ENCODE data around the gene GON4L. TPM values are rescaled to one million over a fixed set of nuclear protein-coding genes. Genes with fewer than 3 reads are reported as not detected.

Gene GON4L
- total and polyA plus RNA-seq, 2 experiments from 2014 or later, result 45.2 to 93.1 TPM

DNA sequence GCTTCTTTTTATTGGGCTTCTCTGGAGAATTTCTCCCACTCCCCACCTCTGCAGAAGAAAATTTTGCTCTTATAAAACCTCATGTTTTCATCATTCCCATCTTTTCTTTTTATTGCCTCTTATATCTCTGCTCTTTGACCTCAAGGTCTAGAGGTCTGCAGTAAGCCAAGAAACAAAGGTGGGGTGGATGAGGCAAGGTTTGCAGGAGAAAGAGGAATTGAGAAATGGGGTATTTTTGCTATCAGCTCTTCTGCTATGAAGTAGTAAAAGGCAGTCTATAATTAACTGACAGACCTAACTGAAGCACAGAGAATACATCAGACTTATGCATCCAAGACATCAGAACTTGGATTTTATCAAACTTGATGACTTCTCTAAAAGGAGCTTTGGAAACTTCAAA, 25.2 kb upstream of the GON4L start (continued):
- TF ChIP-seq, protein P1, sequence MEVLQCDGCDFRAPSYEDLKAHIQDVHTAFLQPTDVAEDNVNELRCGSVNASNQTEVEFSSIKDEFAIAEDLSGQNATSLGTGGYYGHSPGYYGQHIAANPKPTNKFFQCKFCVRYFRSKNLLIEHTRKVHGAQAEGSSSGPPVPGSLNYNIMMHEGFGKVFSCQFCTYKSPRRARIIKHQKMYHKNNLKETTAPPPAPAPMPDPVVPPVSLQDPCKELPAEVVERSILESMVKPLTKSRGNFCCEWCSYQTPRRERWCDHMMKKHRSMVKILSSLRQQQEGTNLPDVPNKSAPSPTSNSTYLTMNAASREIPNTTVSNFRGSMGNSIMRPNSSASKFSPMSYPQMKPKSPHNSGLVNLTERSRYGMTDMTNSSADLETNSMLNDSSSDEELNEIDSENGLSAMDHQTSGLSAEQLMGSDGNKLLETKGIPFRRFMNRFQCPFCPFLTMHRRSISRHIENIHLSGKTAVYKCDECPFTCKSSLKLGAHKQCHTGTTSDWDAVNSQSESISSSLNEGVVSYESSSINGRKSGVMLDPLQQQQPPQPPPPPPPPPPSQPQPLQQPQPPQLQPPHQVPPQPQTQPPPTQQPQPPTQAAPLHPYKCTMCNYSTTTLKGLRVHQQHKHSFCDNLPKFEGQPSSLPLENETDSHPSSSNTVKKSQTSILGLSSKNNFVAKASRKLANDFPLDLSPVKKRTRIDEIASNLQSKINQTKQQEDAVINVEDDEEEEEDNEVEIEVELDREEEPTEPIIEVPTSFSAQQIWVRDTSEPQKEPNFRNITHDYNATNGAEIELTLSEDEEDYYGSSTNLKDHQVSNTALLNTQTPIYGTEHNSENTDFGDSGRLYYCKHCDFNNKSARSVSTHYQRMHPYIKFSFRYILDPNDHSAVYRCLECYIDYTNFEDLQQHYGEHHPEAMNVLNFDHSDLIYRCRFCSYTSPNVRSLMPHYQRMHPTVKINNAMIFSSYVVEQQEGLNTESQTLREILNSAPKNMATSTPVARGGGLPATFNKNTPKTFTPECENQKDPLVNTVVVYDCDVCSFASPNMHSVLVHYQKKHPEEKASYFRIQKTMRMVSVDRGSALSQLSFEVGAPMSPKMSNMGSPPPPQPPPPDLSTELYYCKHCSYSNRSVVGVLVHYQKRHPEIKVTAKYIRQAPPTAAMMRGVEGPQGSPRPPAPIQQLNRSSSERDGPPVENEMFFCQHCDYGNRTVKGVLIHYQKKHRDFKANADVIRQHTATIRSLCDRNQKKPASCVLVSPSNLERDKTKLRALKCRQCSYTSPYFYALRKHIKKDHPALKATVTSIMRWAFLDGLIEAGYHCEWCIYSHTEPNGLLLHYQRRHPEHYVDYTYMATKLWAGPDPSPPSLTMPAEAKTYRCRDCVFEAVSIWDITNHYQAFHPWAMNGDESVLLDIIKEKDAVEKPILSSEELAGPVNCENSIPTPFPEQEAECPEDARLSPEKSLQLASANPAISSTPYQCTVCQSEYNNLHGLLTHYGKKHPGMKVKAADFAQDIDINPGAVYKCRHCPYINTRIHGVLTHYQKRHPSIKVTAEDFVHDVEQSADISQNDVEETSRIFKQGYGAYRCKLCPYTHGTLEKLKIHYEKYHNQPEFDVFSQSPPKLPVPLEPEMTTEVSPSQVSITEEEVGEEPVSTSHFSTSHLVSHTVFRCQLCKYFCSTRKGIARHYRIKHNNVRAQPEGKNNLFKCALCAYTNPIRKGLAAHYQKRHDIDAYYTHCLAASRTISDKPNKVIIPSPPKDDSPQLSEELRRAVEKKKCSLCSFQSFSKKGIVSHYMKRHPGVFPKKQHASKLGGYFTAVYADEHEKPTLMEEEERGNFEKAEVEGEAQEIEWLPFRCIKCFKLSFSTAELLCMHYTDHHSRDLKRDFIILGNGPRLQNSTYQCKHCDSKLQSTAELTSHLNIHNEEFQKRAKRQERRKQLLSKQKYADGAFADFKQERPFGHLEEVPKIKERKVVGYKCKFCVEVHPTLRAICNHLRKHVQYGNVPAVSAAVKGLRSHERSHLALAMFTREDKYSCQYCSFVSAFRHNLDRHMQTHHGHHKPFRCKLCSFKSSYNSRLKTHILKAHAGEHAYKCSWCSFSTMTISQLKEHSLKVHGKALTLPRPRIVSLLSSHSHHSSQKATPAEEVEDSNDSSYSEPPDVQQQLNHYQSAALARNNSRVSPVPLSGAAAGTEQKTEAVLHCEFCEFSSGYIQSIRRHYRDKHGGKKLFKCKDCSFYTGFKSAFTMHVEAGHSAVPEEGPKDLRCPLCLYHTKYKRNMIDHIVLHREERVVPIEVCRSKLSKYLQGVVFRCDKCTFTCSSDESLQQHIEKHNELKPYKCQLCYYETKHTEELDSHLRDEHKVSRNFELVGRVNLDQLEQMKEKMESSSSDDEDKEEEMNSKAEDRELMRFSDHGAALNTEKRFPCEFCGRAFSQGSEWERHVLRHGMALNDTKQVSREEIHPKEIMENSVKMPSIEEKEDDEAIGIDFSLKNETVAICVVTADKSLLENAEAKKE (CRISPR knock-in tag; IDR thresholded peaks at IDR 0.05), result no peak
- no peak for TF ChIP-seq POLR2AphosphoS5 (IDR thresholded peaks at IDR 0.05; ENCODE audit: low read depth)
- TF ChIP-seq EZH2phosphoT487 (IDR thresholded peaks at IDR 0.05; ENCODE audit: unreplicated experiment), result no peak
- TF ChIP-seq, protein P2, sequence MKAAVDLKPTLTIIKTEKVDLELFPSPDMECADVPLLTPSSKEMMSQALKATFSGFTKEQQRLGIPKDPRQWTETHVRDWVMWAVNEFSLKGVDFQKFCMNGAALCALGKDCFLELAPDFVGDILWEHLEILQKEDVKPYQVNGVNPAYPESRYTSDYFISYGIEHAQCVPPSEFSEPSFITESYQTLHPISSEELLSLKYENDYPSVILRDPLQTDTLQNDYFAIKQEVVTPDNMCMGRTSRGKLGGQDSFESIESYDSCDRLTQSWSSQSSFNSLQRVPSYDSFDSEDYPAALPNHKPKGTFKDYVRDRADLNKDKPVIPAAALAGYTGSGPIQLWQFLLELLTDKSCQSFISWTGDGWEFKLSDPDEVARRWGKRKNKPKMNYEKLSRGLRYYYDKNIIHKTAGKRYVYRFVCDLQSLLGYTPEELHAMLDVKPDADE (IDR thresholded peaks at IDR 0.05), result no peak
- TF ChIP-seq JUNB (IDR thresholded peaks at IDR 0.05; ENCODE audit: unreplicated experiment), result no peak
- TF ChIP-seq ZNF114 (CRISPR knock-in tag; IDR thresholded peaks at IDR 0.05), result no peak
- TF ChIP-seq STAT1 (IDR thresholded peaks at IDR 0.05; ENCODE audit: unreplicated experiment), result no peak

DNA sequence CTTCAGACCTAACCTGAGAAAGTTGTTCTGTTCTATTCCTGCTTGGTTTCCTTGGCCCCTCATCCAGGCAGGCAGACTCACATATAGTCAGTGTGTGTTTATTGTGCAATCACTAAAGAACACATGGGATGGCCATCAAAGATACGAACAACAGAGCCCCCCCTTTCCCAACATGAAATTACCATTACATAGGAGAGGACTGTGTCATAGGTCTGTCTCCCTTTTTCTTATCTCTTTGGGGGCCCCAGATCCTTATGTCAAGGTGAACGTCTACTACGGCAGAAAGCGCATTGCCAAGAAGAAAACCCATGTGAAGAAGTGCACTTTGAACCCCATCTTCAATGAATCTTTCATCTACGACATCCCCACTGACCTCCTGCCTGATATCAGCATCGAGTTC, 23.9 kb upstream of the GON4L start:
- Histone ChIP-seq H3K36me3 (ENCODE audit: insufficient read depth) (no peaks in the 10 kb centered on the region; the same call in 1 of the 2 replicates), H2AFZ (no peak overlapping the region), H3K4me3 (no peak overlapping the region), H3K9me2 (ENCODE audit: insufficient read depth) (no peaks in the 10 kb centered on the region), H3K79me2 (replicated peaks; ENCODE audit: insufficient read depth) (no peaks in the 10 kb centered on the region), H3K27ac (ENCODE audit: low read depth) (no peak overlapping the region), H3K27me3 (ENCODE audit: insufficient read depth) (no peaks in the 10 kb centered on the region), H4K20me1 (replicated peaks; ENCODE audit: insufficient read depth) (no peaks in the 10 kb centered on the region), H3K4me2 (no peak overlapping the region), H3K4me1 (ENCODE audit: insufficient read depth) (0 out of 2 replicates have a peak, but pooled peaks cover 3% of the 10 kb centered on the region), H3F3A (replicated peaks; ENCODE audit: low read depth) (no peaks in the 10 kb centered on the region)
- Mint-ChIP-seq H3K27ac (no peak overlapping the region), H3K27me3 (ENCODE audit: insufficient read depth, low read depth, poor library complexity) (peaks cover 6% of the 10 kb centered on the region), H3K36me3 (ENCODE audit: low read depth) (no peaks in the 10 kb centered on the region), H3K4me3 (no peak overlapping the region), H3K9me3 (no peaks in the 10 kb centered on the region), H3K4me1 (peaks cover 8% of the 10 kb centered on the region)
- DNase-seq (ENCODE audit: low spot score) (no peak), ATAC-seq (no peak)
- TF ChIP-seq, protein P1 (CRISPR knock-in tag; IDR thresholded peaks at IDR 0.05), result no peak
- TF ChIP-seq STAT1 (IDR thresholded peaks at IDR 0.05; ENCODE audit: unreplicated experiment), result no peak
- TF ChIP-seq CREB1 (CRISPR knock-in tag; IDR thresholded peaks at IDR 0.05; ENCODE audit: low read depth), result no peak
- TF ChIP-seq ZNF114 (CRISPR knock-in tag; IDR thresholded peaks at IDR 0.05), result no peak
- no peak for TF ChIP-seq ZNF331 (CRISPR knock-in tag; IDR thresholded peaks at IDR 0.05; ENCODE audit: low read depth)
